ENCODE data around the gene KLHDC4. TPM values are rescaled to one million over a fixed set of nuclear protein-coding genes. Genes with fewer than 3 reads are reported as not detected.

Gene KLHDC4
- total RNA-seq, 4 donors from 2014 or later = 39.4 to 125 (median 63.6) TPM

DNA sequence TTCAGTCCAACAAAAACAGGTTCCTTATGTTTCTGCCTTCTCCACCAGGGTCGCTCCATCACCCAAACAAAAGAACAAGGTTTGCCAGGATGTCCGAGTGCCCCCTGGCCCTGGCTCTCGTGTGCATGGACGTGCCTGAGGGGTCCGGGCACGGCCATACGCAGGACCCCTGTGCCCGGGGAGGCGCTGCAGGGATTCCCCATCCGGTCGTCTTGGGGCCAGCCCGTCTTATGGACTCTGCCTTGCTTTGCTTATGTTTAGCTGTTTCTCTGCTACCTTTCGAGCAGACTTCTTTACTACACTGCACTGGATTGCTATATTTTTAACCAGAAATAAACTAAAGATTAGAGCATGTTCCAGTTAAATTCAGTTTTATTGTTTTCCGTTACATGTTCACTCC, 68.0 kb downstream of the KLHDC4 start:
- H3K4me3 ChIP-seq = no peak overlapping the region
- TF ChIP-seq CTCF (IDR thresholded peaks at IDR 0.05) (no peak), POLR2A (IDR thresholded peaks at IDR 0.05) (no peak)
- H3K9me3 ChIP-seq = no peaks in the 10 kb centered on the region
- no peak for DNase-seq
- no peaks in the 10 kb centered on the region for H3K27me3 ChIP-seq
- peak overlapping the region in 1 of 4 donors; percentile 78 for H3K27ac ChIP-seq
- peaks cover 0 to 28% (median 3%) of the 10 kb centered on the region in 4 donors for H3K4me1 ChIP-seq
- peaks cover 0 to 10% (median 0%) of the 10 kb centered on the region in 3 donors for H3K36me3 ChIP-seq

GRCh38 chr16:87697256-87697655, 68.5 kb downstream of the KLHDC4 start:
- Histone ChIP-seq H3K9me3 (no peaks in the 10 kb centered on the region), H3K27ac (peak overlapping the region in 1 of 4 donors; percentile 78), H3K4me1 (peaks cover 0 to 26% (median 2%) of the 10 kb centered on the region in 4 donors), H3K4me3 (no peak overlapping the region), H3K36me3 (peaks cover 0 to 10% (median 0%) of the 10 kb centered on the region in 3 donors), H3K27me3 (no peaks in the 10 kb centered on the region)
- DNase-seq = no peak
- no peak for TF ChIP-seq CTCF (IDR thresholded peaks at IDR 0.05)
- TF ChIP-seq POLR2A (IDR thresholded peaks at IDR 0.05) = no peak

GRCh38 chr16:87696726-87697125, 69.1 kb downstream of the KLHDC4 start:
- no peaks in the 10 kb centered on the region for H3K27me3 ChIP-seq

GRCh38 chr16:87695534-87695933, 70.3 kb downstream of the KLHDC4 start:
- TF ChIP-seq POLR2A (IDR thresholded peaks at IDR 0.05) = no peak
- no peak for TF ChIP-seq CTCF (IDR thresholded peaks at IDR 0.05)
- Histone ChIP-seq H3K4me1 (peaks cover 0 to 15% (median 0%) of the 10 kb centered on the region in 4 donors), H3K36me3 (peaks cover 0 to 10% (median 0%) of the 10 kb centered on the region in 3 donors), H3K27ac (no peak overlapping the region), H3K9me3 (no peaks in the 10 kb centered on the region), H3K4me3 (no peak overlapping the region), H3K27me3 (no peaks in the 10 kb centered on the region)
- no peak for DNase-seq

More at GRCh38 chr16:87696726-87697125, 69.1 kb downstream of the KLHDC4 start:
- peaks cover 0 to 21% (median 0%) of the 10 kb centered on the region in 4 donors for H3K4me1 ChIP-seq
- H3K27ac ChIP-seq = no peak overlapping the region
- H3K4me3 ChIP-seq = no peak overlapping the region
- peaks cover 0 to 10% (median 0%) of the 10 kb centered on the region in 3 donors for H3K36me3 ChIP-seq
- H3K9me3 ChIP-seq = no peaks in the 10 kb centered on the region
- TF ChIP-seq CTCF (IDR thresholded peaks at IDR 0.05) (no peak), POLR2A (IDR thresholded peaks at IDR 0.05) (no peak)
- DNase-seq = no peak

DNA sequence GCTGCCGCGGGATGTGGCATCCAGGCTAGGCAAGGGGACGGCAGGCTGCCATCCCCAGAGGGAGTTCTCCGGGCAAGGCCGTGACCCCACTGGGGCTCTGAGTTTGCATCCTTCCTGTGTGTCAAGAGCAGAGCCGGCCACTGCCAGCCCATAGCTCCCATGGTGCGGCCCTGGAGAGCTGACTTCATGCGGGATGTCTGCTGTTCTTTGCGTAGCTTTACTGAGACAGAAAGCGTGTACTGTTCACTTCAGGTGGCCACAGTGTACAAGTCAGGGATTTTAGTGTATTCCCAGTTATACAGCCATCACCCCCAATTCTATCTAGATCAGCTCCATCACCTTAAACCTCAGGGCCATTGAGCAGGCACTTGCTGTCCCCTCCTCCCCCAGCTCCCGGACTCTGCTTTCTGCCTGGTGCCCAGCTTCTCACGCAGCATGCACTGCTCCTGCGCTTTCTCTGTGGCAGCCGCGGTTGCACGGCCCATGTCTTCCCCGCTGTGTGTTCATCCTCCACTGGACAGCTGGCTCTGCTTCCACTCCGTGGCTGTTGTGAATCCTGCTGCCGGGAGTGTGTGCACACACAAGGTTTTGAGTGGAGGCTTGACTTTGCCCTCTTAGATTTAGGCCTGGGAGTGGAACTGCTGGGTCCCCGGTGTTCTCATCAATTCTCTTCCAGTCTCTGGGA, 71.2 kb downstream of the KLHDC4 start:
- Histone ChIP-seq H3K36me3 (peaks cover 0 to 10% (median 0%) of the 10 kb centered on the region in 3 donors), H3K27me3 (no peaks in the 10 kb centered on the region), H3K27ac (no peak overlapping the region), H3K9me3 (no peaks in the 10 kb centered on the region), H3K4me1 (peaks cover 0 to 15% (median 0%) of the 10 kb centered on the region in 4 donors), H3K4me3 (no peak overlapping the region)
- no peak for DNase-seq
- TF ChIP-seq CTCF (IDR thresholded peaks at IDR 0.05) (no peak), POLR2A (IDR thresholded peaks at IDR 0.05) (no peak)
